GM10266 (cell line): ENCODE data around the gene SLC5A3.

ENCODE experiments used
- DNase-seq: peaks from one replicate; pipeline ENCODE4 v3.0.0; 2012; ENCODE audit errors: extremely low spot score
- CTCF ChIP-seq: IDR thresholded peaks from 2 replicates; pipeline ENCODE4 v1.5.1; 2012; ENCODE audit warnings: mild to moderate bottlenecking, low read depth; ENCODE audit not compliant: control insufficient read depth, insufficient read depth; ENCODE audit errors: missing control alignments

The SLC5A3 gene

DNA sequence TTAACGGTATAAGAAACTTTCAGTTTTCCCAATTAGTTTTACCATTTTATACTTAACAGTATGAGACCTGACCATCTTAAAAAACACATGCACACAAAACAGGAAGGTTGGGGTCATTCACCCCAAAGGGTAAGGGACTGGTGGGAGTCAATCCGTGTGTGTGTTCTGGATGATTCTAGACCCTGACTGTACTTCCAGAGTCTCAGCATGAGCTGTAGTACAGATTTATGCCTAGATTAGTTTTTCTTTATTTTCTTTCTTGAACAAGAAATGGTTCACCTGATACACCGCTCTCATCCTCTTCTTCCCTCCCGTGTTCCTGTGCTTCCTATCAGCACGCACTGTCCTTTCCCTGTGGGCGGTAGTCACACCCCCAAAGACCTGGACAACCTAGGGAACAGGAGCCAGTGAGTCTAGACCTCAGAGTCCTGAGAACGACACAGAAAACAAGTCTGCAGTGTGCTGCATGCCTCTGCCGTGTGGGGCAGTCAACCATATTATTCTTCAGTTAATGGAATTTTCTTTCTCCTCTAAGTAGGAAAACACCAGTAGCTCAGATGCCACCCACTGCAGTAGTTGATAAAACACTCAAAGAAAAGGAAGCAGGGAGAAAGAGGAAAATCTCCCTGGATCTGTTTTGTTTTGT lies 38.9 kb upstream of the SLC5A3 start:
- no peak for TF ChIP-seq CTCF
- DNase-seq, result no peak

DNA sequence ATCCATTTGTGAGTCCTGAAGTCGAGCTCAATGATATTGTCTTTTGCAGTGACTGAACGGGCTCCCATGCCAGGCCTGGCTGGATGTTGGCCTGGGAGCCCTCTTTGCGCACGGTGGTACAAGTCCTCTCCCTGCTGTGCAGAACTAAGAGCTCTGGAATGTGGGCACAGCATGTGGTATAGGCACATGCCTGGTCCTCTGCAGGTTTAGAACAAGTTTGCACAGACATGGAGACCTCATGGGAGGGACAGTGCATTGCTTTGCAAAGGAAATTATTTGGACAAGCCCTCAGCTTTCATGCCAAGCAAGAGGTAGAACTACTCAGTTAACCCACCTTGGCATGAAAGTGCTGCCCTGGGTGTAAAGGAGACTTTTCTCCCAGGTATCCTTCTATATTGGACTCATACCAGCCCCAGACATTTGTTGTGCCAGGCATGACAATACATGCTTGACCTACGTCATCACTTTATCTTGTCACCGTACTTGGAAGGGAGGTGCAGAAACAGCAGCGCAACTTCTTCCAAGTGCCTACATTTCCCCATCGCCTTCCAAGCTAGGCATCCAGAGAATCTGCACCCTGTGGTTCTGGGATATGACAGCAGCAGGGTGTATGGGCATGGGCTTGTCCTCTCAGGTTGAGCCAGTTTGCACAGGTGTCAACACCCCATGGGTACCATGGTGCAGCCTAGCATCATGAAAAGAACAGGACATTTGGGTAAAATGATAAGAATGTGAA lies 37.6 kb upstream of the SLC5A3 start:
- TF ChIP-seq CTCF, result no peak
- DNase-seq, result no peak

DNA sequence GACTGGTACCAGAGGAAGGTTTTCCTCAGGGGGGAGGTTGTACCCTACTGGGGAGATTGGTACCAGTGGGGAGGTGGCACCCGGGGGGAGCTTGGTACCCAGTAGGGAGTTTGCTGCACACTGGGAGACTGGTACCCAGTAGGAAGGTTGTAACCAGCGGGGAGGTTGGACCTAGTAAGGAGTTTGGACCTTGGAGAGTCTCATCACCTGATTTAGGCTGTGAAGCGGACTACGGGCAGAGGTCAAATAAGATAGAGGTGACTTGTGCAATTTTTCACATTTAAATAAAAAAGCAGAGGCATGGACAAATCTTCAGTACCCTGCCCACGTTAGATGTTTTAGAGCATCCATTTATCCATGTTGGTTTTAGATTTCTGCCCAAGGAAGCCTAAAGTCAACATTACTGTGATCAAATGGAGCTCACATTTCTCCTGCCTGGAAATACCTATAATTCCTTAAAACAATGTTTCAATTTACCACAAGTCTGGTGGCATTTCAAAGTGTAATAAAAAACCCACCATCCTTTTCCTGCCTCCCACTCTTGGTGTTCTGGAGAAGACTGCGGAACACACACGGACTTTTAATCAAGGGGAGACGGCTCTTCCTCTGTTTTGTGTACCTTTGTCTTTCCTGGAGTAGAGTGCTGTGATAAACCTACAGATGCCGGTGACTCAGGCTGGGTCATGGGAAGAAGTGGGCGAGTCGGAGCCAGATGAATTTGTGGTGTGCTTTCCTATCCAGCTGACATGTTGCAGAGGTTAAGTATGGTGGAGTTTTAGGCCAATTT lies 36.2 kb upstream of the SLC5A3 start:
- no peak for DNase-seq
- TF ChIP-seq CTCF, result no peak

DNA sequence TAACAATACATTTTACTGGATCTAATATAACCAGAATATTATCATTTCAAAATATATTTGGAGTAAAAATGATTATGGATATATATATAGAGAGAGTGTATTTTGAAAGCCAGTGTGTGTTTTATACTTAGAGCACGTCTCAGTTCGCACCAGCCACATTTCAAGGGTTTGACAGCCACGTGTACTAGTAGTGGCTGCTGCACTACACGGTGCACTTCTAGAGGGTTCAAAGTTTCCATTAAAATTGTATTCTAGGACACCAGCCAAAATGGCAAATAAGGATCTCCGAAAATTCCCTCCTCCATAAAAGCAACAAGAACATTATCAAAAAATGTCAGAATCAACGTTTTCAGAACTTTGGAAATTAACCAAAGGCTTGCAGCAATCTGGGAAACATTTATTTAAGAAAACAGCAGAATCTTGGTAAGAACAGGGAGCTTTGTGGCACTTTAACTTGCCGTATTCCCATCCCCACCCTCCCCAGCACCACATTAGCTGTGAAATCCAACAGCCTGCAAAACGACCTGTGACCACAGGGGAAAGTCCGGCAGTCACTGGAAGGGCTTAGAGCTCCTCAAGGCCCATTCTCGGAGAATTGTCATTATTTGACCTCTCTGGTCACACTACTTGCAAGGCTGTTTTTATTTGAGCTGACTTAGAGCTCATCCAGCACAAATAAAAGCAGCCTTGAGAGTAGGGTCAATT lies 33.5 kb upstream of the SLC5A3 start:
- DNase-seq, result no peak
- no peak for TF ChIP-seq CTCF

- DNase-seq, result no peak
- TF ChIP-seq CTCF, result no peak
Measured at GRCh38 chr21:34042735-34043134, 30.6 kb upstream of the SLC5A3 start.

- DNase-seq, result no peak
- no peak for TF ChIP-seq CTCF
Measured at GRCh38 chr21:34043333-34043732, 30.0 kb upstream of the SLC5A3 start.
